ENCODE results near the gene TRMT61B. TPM values are rescaled to one million over a fixed set of nuclear protein-coding genes. Genes with fewer than 3 reads are reported as not detected.
A peak's percentile ranks its signal among the peaks of the same experiment; 100 is the strongest.

TRMT61B gene
- total and polyA plus RNA-seq, 2 of the 4 experiments (the other 2 are of a cell fraction), result 5.7 to 6.6 TPM

DNA sequence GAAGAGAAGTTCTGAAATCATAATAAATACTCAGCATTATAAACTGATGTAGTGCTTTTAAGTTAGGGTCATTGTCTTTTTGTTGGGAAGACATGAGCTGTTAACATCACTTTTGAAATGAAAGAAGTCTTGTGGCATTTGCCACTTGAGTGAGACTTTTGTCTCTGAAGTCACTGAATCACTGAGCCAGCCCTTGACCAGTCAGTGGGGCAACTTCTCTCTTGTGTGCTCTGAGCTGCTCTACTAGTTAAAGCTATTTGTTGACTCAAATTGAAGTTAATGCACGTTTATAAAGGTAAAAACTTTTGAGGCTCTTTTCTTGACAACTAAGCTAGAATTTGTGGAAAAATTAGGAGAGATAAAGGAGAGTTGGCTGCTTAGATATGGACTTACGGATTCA lies 31.1 kb upstream of the TRMT61B start:
- H3K56ac ChIP-seq (ENCODE audit: extremely low read depth, insufficient read depth, low read length), result no peak overlapping the region
- dilution Hi-C loops (cut with HindIII; ENCODE audit: low sequenced_read_pairs, unreplicated experiment) (no loop called here), in situ Hi-C loops (cut with MboI; ENCODE audit: low sequenced_read_pairs) (loop anchor here (25.0 kb wide), 1 partner anchor 314 kb away; no protein-coding TSS in a partner anchor), intact Hi-C loops (cut with micrococcal nuclease) (loop anchor here (2.0 kb wide), 1 partner anchor 334 kb away; no protein-coding TSS in a partner anchor)
- H3K4me1 ChIP-seq (ENCODE audit: control insufficient read depth, insufficient read depth, low read length), result peaks cover 14% of the 10 kb centered on the region
- 80% methylated on average over 1 of the region's 2 CpGs; no CpG with 5 or more reads in 1 of the 2 experiments for WGBS, 2 experiments (ENCODE audit: extremely low coverage in 2 of 2, insufficient read length in 1 of 2)
- no peak overlapping the region for H2AK9ac ChIP-seq (replicated peaks; ENCODE audit: low read depth, low read length, poor library complexity)
- peaks cover 15% of the 10 kb centered on the region for H3K9me1 ChIP-seq (ENCODE audit: insufficient read depth, low read length)
- H2BK120ac ChIP-seq (ENCODE audit: low read depth, low read length), result no peak overlapping the region
- H3K23ac ChIP-seq (ENCODE audit: low read depth, low read length), result peak overlapping the region; percentile 31; the same call in 1 of the 2 replicates
- no peak overlapping the region for H3K27ac ChIP-seq (ENCODE audit: insufficient read depth, low read length)
- no peak overlapping the region for H2BK5ac ChIP-seq (ENCODE audit: low read depth, low read length, poor library complexity, severe bottlenecking)
- no peak overlapping the region for H4K91ac ChIP-seq (ENCODE audit: insufficient read depth, low read depth, low read length)
- TF ChIP-seq MAFK (IDR thresholded peaks at IDR 0.05; ENCODE audit: low read depth, low read length) (no peak), RAD21 (IDR thresholded peaks at IDR 0.05; ENCODE audit: low read length) (no peak), RFX5 (IDR thresholded peaks at IDR 0.05; ENCODE audit: low read depth, low read length) (no peak), FOS (IDR thresholded peaks at IDR 0.05; ENCODE audit: low read depth, low read length) (no peak), POLR2A (IDR thresholded peaks at IDR 0.05; ENCODE audit: low read depth, low read length) (no peak), CHD1 (IDR thresholded peaks at IDR 0.05; ENCODE audit: low read depth, low read length) (no peak), CEBPB (IDR thresholded peaks at IDR 0.05; ENCODE audit: low read depth, low read length) (no peak), BHLHE40 (IDR thresholded peaks at IDR 0.05; ENCODE audit: low read depth, low read length) (no peak)
- TF ChIP-seq, protein P1, sequence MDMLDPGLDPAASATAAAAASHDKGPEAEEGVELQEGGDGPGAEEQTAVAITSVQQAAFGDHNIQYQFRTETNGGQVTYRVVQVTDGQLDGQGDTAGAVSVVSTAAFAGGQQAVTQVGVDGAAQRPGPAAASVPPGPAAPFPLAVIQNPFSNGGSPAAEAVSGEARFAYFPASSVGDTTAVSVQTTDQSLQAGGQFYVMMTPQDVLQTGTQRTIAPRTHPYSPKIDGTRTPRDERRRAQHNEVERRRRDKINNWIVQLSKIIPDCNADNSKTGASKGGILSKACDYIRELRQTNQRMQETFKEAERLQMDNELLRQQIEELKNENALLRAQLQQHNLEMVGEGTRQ (IDR thresholded peaks at IDR 0.05; ENCODE audit: low read depth, low read length), result no peak
- TF ChIP-seq, protein P2, sequence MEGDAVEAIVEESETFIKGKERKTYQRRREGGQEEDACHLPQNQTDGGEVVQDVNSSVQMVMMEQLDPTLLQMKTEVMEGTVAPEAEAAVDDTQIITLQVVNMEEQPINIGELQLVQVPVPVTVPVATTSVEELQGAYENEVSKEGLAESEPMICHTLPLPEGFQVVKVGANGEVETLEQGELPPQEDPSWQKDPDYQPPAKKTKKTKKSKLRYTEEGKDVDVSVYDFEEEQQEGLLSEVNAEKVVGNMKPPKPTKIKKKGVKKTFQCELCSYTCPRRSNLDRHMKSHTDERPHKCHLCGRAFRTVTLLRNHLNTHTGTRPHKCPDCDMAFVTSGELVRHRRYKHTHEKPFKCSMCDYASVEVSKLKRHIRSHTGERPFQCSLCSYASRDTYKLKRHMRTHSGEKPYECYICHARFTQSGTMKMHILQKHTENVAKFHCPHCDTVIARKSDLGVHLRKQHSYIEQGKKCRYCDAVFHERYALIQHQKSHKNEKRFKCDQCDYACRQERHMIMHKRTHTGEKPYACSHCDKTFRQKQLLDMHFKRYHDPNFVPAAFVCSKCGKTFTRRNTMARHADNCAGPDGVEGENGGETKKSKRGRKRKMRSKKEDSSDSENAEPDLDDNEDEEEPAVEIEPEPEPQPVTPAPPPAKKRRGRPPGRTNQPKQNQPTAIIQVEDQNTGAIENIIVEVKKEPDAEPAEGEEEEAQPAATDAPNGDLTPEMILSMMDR (conservative IDR thresholded peaks at IDR 0.05; ENCODE audit: low read depth, low read length), result no peak
- no peak overlapping the region for H2BK15ac ChIP-seq (ENCODE audit: low read depth, low read length)
- no peak overlapping the region for H3K14ac ChIP-seq (replicated peaks; ENCODE audit: low read depth, low read length)
- DNase-seq, result no peak
- H2AFZ ChIP-seq (replicated peaks; ENCODE audit: low read length, poor library complexity), result no peak overlapping the region
- peaks cover 8% of the 10 kb centered on the region for H3K36me3 ChIP-seq (ENCODE audit: control insufficient read depth, insufficient read depth, low read length)
- peaks cover 89% of the 10 kb centered on the region for H4K20me1 ChIP-seq (ENCODE audit: insufficient read depth, low read length)
- no peak overlapping the region for H3K18ac ChIP-seq (ENCODE audit: low read depth, low read length)
- no peak overlapping the region for H3K4me3 ChIP-seq (ENCODE audit: insufficient read depth, low read depth, low read length)
- BruUV-seq (replicated peaks), result no TSS peak
- no peak overlapping the region for H3K4me2 ChIP-seq (ENCODE audit: low read depth, low read length)
- H3K9me3 ChIP-seq (ENCODE audit: control insufficient read depth, insufficient read depth, low read length), result no peaks in the 10 kb centered on the region
- no peak overlapping the region for H2AK5ac ChIP-seq (ENCODE audit: low read depth, low read length)
- H4K5ac ChIP-seq (ENCODE audit: low read depth, low read length), result no peak overlapping the region
- ChIA-PET CTCF (no interaction called here), POLR2A (ENCODE audit: unreplicated experiment) (no interaction called here)
- no peak overlapping the region for H3K4ac ChIP-seq (ENCODE audit: low read depth, low read length)
- peaks cover 11 to 62% of the 10 kb centered on the region in 2 experiments for H3K79me1 ChIP-seq (ENCODE audit: low read depth in 1 of 2, low read length in 2 of 2)
- no peak overlapping the region for H3K9ac ChIP-seq (ENCODE audit: low read depth, low read length)
- no peaks in the 10 kb centered on the region for H3K27me3 ChIP-seq (ENCODE audit: control insufficient read depth, insufficient read depth, low read length)
- no peak for ATAC-seq (ENCODE audit: low read depth)
- no peak overlapping the region for H4K8ac ChIP-seq (ENCODE audit: low read depth in 2 of 2, low read length in 2 of 2)
- no peak overlapping the region for H2BK20ac ChIP-seq (ENCODE audit: low read depth, low read length)
